NCI-H128 (cell line): ENCODE measurements around the gene IGFBPL1.

ENCODE experiments used
- DNase-seq: peaks from one replicate; lab custom pipeline; 2025; ENCODE audit not compliant: unreplicated experiment; lab: John Stamatoyannopoulos, UW

The IGFBPL1 gene

DNA sequence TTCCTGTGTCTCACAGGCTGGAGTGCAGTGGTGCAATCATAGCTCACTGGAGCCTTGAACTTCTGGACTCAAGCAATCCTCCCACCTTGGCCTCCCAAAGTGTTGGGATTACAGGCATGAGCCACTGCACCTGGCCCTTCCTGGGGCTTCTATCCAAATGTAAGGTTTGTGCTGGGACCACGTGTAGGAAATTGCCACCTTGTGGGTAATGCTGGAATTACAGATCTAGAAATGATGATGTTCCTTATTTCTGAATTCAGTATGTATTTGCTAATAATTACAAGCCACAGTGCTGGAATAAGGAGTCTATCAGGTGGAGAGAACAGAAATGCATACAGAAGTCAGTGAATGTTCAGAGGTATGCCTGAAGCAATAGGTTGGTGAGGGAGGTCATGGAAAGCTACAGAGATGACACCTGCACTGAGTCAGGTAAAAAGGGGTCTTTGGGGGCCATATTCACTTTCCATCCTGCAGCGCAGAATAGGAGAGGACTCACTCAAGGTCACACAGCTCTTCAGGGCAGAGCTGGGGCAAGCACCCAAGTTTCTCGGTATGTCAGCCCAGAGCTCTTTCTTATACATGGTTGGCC, 8.8 kb upstream of the IGFBPL1 start:
- no peak for DNase-seq

GRCh38 chr9:38431116-38431515, 6.9 kb upstream of the IGFBPL1 start:
- DNase-seq: no peak

GRCh38 chr9:38428062-38428461, 3.8 kb upstream of the IGFBPL1 start:
- no peak for DNase-seq

GRCh38 chr9:38424918-38425317, 664 bp upstream of the IGFBPL1 start:
- DNase-seq: no peak

DNA sequence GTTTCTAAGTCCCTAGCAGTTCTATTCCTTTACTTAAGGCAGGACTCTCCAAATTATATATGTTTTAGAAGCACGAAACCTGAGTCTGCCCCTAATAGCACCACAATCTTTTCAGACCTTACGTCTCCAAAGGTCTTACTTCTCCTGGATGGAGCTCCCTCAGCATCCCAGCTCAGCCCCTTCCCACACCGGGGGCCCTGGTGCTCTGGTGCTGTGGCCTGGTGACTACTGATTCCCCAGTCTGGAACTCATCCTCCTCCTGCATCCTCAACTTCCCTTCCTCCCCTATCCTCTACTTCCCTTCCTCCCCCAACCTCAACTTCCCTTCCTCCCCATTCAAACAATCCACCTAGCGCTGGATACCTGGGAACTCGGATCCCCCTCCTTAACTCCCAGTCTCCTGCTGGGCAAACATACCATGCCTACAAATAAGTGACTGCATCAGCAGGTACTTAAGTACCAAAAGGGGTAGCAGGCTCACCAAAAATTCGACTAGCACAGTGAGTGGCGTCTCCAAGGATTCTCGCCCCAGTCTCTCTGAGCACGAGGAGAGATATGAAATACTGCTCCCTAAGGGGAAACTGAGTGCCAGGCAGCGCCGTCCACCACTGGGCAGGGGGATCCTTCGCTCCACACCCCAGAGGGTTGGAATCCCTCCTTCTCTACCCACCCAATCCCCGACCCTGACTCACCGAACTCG, 831 bp downstream of the IGFBPL1 start:
- DNase-seq: no peak

DNA sequence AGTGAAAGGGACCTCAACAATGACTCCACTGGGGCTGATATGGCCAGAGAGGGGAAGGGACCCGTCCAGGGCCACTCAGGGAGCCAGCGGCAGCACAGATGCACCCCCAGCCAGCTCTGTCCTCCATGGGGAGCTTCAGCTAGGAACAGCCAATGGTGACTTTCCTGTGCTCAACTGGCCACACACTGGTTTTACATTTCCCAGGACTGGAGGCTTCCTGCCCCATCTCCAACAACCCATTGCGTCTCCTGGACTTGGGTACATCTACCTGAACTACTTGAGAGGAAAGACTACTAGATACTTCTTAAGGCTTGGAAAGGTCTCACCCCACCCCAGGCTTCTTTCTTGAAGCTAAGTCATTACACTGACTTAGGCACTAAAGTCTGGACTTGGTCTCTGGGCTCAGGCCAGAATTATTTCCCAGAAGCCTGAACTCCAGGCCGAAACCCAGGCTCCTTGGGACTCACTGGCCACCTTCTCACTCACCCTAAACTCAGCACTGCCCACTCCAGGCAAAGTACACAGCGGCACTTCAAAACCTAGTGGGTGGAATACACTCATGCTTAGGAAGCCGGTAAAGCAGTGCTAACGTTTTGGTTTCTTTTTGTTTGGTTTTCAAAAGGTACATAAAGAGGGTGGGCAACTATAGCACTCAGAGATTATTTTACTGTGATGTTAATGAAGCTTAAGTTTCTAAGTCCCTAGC, 1.5 kb downstream of the IGFBPL1 start:
- DNase-seq: no peak

- DNase-seq: no peak
These were observed 2.6 kb downstream of the IGFBPL1 start for GRCh38 chr9:38421498-38422211.

- DNase-seq: no peak
These were observed 5.1 kb downstream of the IGFBPL1 start for GRCh38 chr9:38419181-38419580.

DNA sequence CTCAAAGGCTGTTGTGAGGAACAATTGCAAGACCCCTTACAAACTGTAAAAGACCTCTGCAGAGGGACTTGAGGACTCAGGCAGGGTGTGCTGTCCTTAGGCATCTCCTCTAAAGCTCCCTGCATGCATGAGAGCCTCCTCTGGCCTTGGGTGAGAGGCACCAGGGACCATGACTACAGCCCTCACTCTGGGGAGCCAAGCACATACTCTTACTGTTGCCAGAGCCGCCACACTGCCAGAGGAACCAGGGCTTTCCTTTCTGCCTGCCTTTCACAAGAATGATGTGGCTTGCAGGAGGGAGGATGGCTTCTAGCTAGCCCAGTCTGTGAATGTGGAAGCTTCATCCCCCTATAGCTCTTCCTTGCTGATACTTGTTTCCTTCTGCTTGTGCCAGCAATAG, 5.9 kb downstream of the IGFBPL1 start:
- DNase-seq: no peak

DNA sequence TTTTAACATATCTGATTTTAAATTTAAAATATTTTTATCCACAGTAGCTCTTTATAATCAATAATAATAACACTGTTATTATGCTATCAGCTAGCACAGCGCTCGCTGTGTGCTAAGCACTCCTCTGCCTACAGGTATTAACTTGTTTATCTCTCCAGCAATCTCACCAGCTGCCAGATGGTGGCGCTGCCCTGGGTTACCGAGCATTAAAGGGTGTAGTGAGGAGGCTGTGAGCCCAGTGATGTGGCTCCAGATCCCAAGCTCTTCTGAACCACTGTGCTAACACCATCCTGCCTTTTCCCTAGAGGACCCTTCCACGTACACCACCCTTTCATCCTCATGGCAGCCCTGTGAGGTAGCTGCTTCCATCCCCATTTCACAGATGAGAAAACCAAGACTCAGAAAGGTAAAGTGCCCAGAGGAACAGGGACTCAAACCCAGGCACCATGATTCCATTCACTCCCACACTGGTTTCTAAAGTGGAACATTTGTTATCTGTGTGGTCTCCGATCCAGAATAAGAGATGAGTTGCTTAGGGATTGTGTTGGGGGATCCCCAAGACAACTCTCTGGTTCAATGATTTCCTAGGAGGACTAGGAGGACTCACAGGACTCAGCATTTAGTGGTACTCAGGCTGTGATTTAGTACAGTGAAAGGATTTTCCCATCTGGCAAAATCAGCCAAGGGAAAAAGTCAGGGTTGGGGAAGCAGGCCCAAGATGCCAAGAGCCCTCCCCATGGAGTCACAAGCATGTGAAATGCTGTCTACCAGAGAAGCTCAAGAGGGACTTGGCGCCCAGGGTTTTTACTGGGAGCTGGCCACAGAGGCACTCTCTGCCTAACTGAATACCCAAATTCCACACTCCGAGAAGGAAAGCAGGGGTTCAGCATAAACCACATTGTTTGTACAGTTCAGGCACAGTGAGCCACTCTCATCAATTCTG, 7.0 kb downstream of the IGFBPL1 start:
- no peak for DNase-seq

- DNase-seq: no peak
These were observed 7.8 kb downstream of the IGFBPL1 start for GRCh38 chr9:38416461-38416860.

GRCh38 chr9:38415856-38416255, 8.4 kb downstream of the IGFBPL1 start:
- DNase-seq: no peak

- no peak for DNase-seq
These were observed 10.1 kb downstream of the IGFBPL1 start for GRCh38 chr9:38414040-38414723.

DNA sequence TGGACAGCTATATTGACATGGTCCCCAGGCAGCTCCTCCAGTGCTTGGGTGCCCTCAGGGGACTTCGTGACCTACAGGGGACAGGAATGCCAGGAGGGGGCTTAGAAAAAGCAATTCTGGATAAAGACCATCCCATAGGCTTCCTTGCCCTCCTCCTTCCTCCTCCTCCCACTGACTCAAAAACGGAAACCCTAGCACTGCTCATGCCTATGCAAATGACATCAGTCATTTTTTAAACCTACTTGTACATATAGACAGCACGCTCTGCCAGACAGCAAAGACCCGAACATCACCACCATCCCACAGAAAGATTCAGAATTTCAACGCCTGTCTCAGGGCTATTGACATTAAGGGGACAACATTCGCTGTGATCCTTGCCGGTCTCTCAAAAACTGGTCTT, 11.0 kb downstream of the IGFBPL1 start:
- no peak for DNase-seq

DNA sequence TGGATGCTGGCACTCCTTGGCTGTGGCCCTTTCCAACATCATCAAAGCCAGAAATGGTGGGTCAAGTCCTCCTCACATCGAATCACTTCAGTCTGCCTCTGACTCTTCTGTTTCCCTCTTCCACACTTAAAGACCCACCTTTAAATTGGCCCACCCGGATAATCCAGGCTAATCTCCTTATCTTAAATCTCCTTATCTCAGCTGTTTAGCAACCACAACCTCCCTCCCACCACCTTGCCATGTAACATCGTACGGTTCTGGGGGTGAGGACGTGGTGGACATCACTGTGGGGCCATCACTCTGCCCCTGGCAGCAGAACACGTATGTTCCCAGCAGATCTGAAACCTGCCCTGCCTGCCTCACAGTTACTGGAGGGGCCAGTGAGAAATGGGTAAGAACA, 11.5 kb downstream of the IGFBPL1 start:
- DNase-seq: no peak

DNA sequence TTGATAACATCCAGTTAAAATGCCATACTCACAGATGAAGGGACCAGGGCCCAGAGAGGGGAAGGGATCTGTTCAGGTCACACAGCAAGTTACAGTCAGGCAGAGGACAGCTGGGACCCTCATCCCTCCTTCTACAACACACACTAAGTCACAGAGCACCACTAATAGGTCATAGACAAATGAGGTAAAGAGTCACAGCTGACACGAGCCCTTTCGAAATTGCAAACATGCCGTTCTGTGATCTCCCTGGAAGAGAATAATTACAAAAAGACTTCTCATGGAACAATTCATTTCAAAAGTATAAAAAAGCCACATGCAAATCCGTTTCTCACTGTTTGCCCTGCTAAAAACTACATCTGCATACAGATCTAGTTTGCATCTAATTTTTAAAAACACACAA, 15.5 kb downstream of the IGFBPL1 start:
- no peak for DNase-seq

GRCh38 chr9:38406476-38407186, 17.6 kb downstream of the IGFBPL1 start:
- DNase-seq: no peak

DNA sequence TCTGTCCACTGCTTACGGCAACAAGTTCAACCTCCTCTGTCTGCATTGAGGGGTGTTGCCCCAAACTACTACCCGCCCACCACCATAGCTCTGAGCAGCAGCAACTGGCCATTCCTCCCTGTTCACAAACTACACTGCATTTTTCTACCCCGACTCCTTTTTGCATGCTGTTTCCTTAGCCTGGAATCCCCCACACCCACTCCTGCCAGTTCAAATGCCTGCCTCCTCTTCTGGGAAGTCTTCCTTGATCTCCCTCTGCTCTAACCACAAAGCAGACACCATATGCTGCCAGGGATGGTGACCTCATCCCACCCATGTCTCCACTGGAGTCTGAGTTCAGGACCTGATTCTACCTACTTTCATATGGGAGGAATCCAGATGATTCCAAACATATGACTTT, 18.5 kb downstream of the IGFBPL1 start:
- no peak for DNase-seq

GRCh38 chr9:38404314-38404713, 19.9 kb downstream of the IGFBPL1 start:
- no peak for DNase-seq
